Activated T-helper 2 cell treated with anti-CD3 and anti-CD28 coated beads, Interferon-gamma antibody, Interleukin-2, Interleukin-4, amounts not matched to agents 10 μg/mL and 5 μg/mL and 100 μg/mL, durations not matched to agents 14 hours and 24 hours and 36 hours (primary cell): Measurements from ENCODE around the gene UBD. TPM values are rescaled to one million over a fixed set of nuclear protein-coding genes. Genes with fewer than 3 reads are reported as not detected.

Source experiments
- DNase-seq: peaks from one replicate; pipeline ENCODE4 v3.0.0; 2021; ENCODE audit warnings: low spot score
- H3K27ac Mint-ChIP-seq: one replicate; pipeline ENCODE4 v1.8.0; 2021; ENCODE audit warnings: mixed read lengths
- H3K27me3 Mint-ChIP-seq: one replicate; pipeline ENCODE4 v1.8.0; 2021; ENCODE audit warnings: low read depth, mixed read lengths
- H3K36me3 Mint-ChIP-seq: one replicate; pipeline ENCODE4 v1.8.0; 2021; ENCODE audit warnings: low read depth, mixed read lengths
- H3K4me1 Mint-ChIP-seq: one replicate; pipeline ENCODE4 v1.8.0; 2021; ENCODE audit warnings: low read depth, mixed read lengths
- H3K4me3 Mint-ChIP-seq: one replicate; pipeline ENCODE4 v1.8.0; 2021; ENCODE audit warnings: low read depth, mild to moderate bottlenecking, moderate library complexity, mixed read lengths
- H3K9me3 Mint-ChIP-seq: one replicate; pipeline ENCODE4 v1.8.0; 2021; ENCODE audit warnings: mixed read lengths
- intact Hi-C: fragments of 100-400 bp; cut with micrococcal nuclease; formaldehyde crosslinking; loops from one replicate; pipeline ENCODE4 v1.15.1; 2023
- total RNA-seq: library from RNA; stranded (reverse); gene quantifications from 2 replicates; pipeline ENCODE4 v1.2.3, GENCODE V29; 2022

Gene UBD
- total RNA-seq, 1 donor from 2014 or later: 0.34 TPM

DNA sequence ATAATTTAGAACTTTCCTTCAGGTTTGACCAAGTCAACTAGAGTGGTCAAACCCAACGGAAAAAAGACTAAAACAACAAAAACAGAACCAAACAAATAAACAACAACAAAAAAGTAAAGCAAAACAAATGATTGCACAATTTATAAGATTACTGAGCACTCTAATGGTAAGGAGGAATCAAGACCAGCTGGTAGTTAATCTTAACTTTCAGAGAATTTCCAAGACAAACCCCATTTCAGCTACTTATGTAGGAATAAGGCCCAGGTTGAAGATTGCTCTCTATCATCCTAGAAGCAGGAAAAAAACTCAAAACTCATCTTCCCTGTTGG, 34.3 kb downstream of the UBD start:
- Mint-ChIP-seq H3K36me3 (no peaks in the 10 kb centered on the region), H3K9me3 (no peaks in the 10 kb centered on the region), H3K27ac (no peak overlapping the region), H3K4me3 (no peak overlapping the region), H3K4me1 (no peaks in the 10 kb centered on the region), H3K27me3 (peaks cover 27% of the 10 kb centered on the region)
- intact Hi-C loops: no loop called here
- no peak for DNase-seq

DNA sequence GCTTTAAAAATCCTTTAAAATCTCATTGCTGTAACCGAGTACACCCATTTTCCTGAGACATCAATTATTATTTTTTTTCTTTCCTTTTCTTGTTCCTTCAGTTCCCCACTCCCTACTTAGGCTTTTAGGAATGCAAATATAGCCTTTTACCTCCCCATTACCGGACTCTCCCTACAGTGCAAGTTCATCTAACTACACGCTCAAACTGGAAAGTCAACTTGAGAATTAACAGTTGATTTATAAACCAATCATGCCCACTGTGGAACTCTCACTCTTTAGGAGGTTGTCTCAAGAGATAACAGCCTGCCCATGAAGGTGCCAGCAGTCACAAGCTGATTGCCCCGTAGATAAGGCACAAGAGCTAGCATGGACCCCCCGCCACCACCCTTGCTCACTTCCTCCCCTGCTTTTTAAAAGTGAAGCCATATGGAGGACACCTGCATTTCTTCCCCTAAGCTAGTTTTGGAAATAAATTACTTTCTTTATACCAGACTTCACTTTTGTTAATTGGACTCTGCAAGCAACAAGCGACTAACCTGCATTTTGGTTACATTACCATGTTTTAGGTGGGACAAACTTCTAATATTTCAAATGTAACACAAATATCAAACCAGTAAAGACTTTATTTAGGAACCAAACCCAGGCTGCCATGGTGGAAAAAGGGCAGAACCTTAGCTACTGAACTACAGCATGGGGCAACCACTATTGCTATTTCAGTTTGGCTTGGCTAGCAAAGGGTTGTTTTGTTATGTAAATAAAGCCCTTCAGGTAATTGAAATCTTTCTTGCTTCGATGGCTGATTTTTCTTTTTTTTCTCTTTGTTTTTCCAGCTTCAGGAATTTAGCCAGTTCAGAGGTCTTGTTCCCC, 34.9 kb downstream of the UBD start:
- intact Hi-C loops: no loop called here
- peaks cover 27% of the 10 kb centered on the region for H3K27me3 Mint-ChIP-seq

DNA sequence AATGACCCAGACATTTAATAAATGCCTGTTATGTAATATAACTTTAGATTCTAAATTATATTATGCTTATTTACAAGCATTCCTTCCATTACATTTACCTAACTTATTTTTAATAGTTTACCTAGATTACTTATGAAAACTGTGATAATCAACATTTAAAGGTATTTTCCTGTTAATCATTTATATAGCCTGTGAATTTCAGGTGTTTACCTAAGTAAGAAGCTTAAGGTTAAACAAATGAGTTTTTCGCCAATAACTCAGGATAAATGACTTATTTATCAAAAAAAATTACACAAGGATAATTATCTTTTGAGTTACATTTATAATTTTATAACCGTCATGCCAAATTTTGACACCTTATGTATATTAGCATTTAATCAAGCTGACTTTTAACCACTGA, 35.5 kb downstream of the UBD start:
- DNase-seq: no peak
- Mint-ChIP-seq H3K27me3 (peaks cover 27% of the 10 kb centered on the region), H3K4me1 (no peaks in the 10 kb centered on the region), H3K36me3 (no peaks in the 10 kb centered on the region), H3K4me3 (no peak overlapping the region), H3K27ac (no peak overlapping the region), H3K9me3 (no peaks in the 10 kb centered on the region)
- intact Hi-C loops: no loop called here

More for the DNA sequence above, 34.9 kb downstream of the UBD start:
- H3K9me3 Mint-ChIP-seq: no peaks in the 10 kb centered on the region
- no peaks in the 10 kb centered on the region for H3K36me3 Mint-ChIP-seq
- H3K4me1 Mint-ChIP-seq: no peaks in the 10 kb centered on the region
- H3K4me3 Mint-ChIP-seq: no peak overlapping the region
- H3K27ac Mint-ChIP-seq: no peak overlapping the region
- no peak for DNase-seq

DNA sequence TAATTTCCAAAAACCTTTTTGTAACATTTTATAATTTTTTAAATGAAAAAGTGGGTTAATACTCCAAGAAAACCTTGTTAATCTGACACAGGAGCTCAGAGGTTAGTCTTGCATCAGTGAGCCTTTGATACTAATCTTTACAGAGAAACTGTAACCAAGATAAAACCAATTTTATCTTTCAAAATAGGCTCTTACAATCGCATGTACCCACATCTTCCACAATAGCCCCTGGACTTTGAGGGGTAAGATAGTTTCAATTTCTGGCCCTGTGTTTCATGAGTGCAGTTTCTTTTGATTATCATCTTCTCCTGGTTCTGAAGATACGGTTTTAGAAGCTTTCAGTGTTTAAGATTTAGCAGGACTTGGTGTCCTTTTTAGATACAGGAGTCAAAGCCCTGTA, 37.3 kb downstream of the UBD start:
- Mint-ChIP-seq H3K4me1 (no peaks in the 10 kb centered on the region), H3K4me3 (no peak overlapping the region), H3K27ac (no peak overlapping the region), H3K36me3 (no peaks in the 10 kb centered on the region), H3K9me3 (no peaks in the 10 kb centered on the region), H3K27me3 (peaks cover 29% of the 10 kb centered on the region)
- intact Hi-C loops: no loop called here
- no peak for DNase-seq

DNA sequence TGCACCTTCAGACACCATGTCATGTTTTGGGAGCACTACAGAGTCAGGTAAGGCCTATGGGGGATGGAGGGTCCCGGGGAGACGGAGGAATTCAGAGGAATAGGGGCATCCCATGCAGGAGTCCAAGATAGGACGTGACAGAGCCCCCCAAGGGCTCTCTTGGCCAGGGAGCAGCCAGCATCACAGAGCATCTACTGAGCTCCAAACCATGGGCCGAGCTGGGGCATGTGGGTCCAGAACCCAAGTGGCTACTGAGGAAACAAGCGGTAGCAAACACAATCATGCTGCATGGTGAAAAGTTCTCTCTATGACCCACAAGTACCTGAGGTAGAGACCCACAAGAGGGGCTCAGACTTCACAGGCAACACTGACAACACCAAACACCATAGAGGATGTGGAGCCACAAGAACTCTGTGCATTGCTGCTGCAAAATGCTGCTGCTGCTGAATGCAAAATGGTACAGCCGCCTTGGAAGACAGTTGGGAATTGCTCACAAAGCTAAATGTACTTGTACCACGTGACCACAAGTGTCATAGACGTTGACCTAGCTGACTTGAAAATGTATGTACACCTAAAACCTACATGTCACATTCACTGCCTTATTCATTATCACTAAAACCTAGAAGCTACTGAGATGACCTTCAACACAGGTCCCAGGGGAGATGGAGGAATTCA, 38.4 kb downstream of the UBD start:
- DNase-seq: no peak
- no peaks in the 10 kb centered on the region for H3K9me3 Mint-ChIP-seq
- peaks cover 33% of the 10 kb centered on the region for H3K27me3 Mint-ChIP-seq
- peaks cover 2% of the 10 kb centered on the region for H3K4me1 Mint-ChIP-seq
- intact Hi-C loops: no loop called here
- H3K4me3 Mint-ChIP-seq: no peak overlapping the region
- no peaks in the 10 kb centered on the region for H3K36me3 Mint-ChIP-seq
- no peak overlapping the region for H3K27ac Mint-ChIP-seq

DNA sequence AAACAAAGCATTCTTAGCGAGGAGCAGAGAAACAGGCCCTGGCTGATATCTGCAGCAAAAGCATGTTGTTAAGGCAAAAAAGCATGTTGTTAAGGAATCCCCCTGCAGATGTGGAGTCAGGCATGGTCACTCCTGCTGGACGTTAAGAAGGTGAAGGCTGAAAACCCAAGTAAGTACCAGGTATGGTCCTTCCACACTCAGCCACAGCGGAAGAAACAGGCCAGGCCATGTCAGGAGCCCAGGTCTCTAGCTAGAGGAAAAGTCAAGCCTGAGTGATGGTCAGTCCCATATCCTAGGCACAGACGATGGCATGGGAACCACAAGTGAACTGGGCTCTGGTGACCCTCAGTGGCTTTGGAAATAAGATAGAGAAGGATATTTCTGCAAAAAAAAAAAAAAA, 39.3 kb downstream of the UBD start:
- no peak for DNase-seq
- intact Hi-C loops: no loop called here
- Mint-ChIP-seq H3K36me3 (no peaks in the 10 kb centered on the region), H3K27me3 (peaks cover 28% of the 10 kb centered on the region), H3K27ac (no peak overlapping the region), H3K4me1 (peaks cover 7% of the 10 kb centered on the region), H3K9me3 (no peaks in the 10 kb centered on the region), H3K4me3 (no peak overlapping the region)

DNA sequence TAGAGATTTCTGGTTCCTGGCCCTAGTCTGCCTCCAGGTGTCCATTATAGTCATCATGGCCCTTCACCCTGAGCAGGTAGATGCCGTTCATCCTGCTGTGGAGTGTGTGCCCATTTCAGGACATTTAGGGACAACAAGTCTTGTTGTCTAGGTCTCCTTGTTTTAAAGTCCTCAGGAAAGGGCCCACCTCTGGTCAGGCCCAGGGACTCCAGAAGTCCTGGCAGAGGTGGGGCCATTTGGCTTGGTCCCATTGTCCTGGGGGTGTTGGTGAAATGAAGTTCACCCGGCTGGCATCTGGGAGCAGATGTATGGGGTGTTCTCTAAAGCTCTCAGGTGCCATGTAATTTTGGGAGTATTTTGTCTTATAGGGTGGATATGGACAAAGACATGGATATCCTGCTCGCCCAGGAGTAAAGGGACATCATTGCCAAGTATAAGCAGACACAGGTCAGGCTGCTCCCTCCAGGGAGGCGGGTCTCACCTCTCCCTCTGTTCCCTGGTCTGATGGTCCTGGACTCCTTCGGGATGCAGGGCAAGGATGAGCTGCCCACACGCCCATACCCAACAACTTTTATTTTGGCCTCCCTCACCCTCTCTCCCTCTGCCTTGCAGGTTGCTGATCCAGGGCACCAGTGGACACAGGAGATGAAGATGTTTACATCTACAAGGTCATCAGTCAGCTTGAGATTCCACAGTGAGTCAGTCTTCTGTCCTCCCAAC, 40.1 kb downstream of the UBD start:
- H3K9me3 Mint-ChIP-seq: no peaks in the 10 kb centered on the region
- DNase-seq: no peak
- H3K4me1 Mint-ChIP-seq: peaks cover 7% of the 10 kb centered on the region
- peaks cover 27% of the 10 kb centered on the region for H3K27me3 Mint-ChIP-seq
- intact Hi-C loops: no loop called here
- no peaks in the 10 kb centered on the region for H3K36me3 Mint-ChIP-seq
- H3K4me3 Mint-ChIP-seq: no peak overlapping the region
- no peak overlapping the region for H3K27ac Mint-ChIP-seq

DNA sequence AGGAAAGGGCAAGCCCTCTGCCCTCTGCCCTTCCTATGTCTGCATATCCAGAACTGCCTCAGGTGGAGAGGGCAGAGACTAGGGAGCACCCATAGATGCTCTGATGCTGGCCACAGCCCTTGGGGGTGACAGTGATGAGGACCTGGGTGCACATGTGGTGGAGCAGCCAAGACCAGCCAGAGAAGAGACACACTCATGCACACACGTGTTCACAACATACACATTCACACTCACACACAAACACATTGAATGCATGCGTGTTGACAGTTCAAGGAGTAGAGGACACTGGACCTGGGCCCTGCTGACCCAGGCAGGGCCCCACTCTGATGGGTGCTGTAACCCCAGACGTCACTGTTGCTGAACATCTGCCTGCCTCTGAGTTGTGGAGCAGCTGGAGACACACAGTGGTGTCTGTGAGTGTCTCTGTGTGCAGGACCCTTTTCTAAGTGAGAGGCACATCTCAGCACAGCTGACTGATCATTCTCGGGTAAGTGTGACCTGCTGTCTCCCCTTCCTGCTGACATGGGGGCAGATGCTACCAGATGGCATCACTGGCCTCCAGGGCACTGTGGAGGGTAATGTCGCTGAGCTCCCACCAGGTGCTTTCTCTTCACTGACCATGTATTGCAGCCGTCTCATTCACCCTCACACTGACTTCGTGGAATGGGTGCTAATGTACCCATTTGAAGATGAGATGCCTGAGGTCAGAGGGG, 41.6 kb downstream of the UBD start:
- peaks cover 7% of the 10 kb centered on the region for H3K4me1 Mint-ChIP-seq
- H3K27ac Mint-ChIP-seq: no peak overlapping the region
- H3K4me3 Mint-ChIP-seq: no peak overlapping the region
- intact Hi-C loops: no loop called here
- no peak for DNase-seq
- H3K27me3 Mint-ChIP-seq: peaks cover 24% of the 10 kb centered on the region
- no peaks in the 10 kb centered on the region for H3K9me3 Mint-ChIP-seq
- no peaks in the 10 kb centered on the region for H3K36me3 Mint-ChIP-seq

DNA sequence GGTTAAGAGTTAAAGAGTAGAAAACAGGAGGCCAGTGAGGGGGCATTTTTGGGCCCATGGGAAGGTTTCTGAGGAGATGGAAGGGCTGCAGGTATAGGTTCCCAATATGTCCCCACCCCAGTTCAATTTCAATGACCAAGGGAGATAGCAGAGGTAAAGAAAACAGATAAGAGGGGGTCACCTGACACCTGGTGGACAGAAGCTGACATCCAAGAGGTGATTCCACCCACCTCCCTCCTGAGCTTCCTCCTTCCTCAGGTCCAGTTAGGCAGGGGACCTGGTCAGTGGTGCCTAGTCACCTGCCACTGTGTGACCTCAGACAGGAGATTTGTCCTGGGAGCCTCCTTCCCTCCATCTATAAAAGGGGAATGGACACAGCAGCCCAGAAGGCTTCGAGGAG, 42.3 kb downstream of the UBD start:
- intact Hi-C loops: no loop called here
- peaks cover 22% of the 10 kb centered on the region for H3K27me3 Mint-ChIP-seq
- H3K9me3 Mint-ChIP-seq: no peaks in the 10 kb centered on the region
- H3K36me3 Mint-ChIP-seq: no peaks in the 10 kb centered on the region
- no peak overlapping the region for H3K27ac Mint-ChIP-seq
- no peak overlapping the region for H3K4me3 Mint-ChIP-seq
- DNase-seq: no peak
- H3K4me1 Mint-ChIP-seq: peaks cover 7% of the 10 kb centered on the region

DNA sequence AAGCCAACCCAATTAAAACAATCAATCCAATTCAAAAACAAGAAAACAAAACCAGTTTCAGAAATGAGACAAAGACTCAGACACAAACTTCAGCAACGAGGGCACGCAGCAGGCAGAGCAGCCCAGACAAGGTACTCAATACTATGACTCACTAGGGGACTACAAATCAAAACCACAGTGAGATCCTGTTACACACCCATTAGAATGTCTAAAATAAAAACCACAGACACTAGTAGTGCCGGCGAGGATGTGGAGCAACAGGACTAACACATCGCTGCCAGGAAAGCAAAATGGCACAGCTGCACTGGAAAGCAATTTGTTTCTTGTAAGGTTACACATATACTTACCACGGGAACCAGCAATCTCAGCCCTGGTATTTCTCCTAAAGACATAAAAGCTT, 43.4 kb downstream of the UBD start:
- H3K27me3 Mint-ChIP-seq: peaks cover 20% of the 10 kb centered on the region
- no peaks in the 10 kb centered on the region for H3K9me3 Mint-ChIP-seq
- no peak overlapping the region for H3K27ac Mint-ChIP-seq
- no peaks in the 10 kb centered on the region for H3K36me3 Mint-ChIP-seq
- H3K4me3 Mint-ChIP-seq: no peak overlapping the region
- H3K4me1 Mint-ChIP-seq: peaks cover 7% of the 10 kb centered on the region
- DNase-seq: no peak
- intact Hi-C loops: no loop called here

DNA sequence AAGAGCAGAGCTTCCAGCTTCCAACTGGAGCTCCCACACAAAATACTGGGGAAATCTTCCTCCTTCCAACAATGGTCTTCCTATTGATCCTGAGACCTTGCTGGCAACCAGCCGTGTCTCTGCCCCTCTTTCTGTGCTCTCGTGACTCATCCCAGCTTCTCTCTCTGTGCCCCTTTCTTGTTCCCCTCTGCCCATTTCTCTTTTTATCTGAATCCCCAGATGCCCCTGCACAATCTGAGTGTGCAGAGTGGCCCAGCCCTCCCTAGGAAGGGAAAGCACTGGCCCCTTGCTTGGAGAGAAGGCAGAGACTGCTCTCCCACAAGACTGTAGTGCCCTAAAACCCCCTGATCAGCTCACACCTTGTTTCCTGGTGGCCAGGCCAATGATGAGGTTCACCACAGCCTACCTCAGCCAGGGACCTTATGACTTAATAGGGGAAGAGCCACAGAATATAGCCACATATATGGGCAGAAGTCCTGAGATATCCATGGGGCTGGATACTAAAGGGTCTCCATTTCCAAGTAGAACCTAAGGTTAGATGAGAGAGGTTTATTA, 48.7 kb downstream of the UBD start:
- no peak overlapping the region for H3K4me3 Mint-ChIP-seq
- no peak overlapping the region for H3K27ac Mint-ChIP-seq
- intact Hi-C loops: no loop called here
- no peaks in the 10 kb centered on the region for H3K36me3 Mint-ChIP-seq
- no peak for DNase-seq
- H3K27me3 Mint-ChIP-seq: peaks cover 23% of the 10 kb centered on the region
- peaks cover 1% of the 10 kb centered on the region for H3K4me1 Mint-ChIP-seq
- H3K9me3 Mint-ChIP-seq: no peaks in the 10 kb centered on the region

DNA sequence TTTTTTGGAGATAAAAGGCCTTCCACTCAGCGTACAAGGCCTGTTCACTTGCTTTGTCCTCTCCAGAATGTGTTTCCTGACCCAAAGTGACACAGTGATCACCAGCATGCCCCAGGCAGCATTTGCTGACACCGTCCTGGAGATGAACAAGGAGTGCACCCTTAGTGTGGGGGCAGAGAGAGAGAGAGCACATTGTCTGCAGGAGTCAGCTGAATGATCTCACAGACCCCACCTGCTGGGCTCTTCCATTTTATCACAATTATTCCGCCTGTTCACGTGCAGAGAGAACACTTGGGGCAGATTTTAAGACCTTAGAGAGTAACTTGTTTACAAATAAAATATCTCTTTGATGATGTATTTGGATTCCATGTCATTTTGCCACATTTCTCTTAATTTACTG, 49.3 kb downstream of the UBD start:
- Mint-ChIP-seq H3K27ac (no peak overlapping the region), H3K9me3 (no peaks in the 10 kb centered on the region), H3K4me1 (no peaks in the 10 kb centered on the region), H3K27me3 (peaks cover 23% of the 10 kb centered on the region), H3K36me3 (no peaks in the 10 kb centered on the region), H3K4me3 (no peak overlapping the region)
- intact Hi-C loops: no loop called here
- DNase-seq: no peak
